ENCODE data around the gene ZCCHC8.

- TF ChIP-seq CTCF (IDR thresholded peaks at IDR 0.05) (no peak), EZH2 (IDR thresholded peaks at IDR 0.05; ENCODE audit: borderline replicate concordance, insufficient read depth, low read depth, low read length, poor library complexity, severe bottlenecking) (no peak)
Observed at GRCh38 chr12:122523846-122524718, 23.4 kb upstream of the ZCCHC8 start.

Measured in B cell (primary cell).